CD4-positive, alpha-beta T cell treated with Interleukin-4 for 4 hours (primary cell): ENCODE results near the gene PTPRN2.
"Not testable (repeated sequence)": the region's sequence is repeated elsewhere in the genome, so short reads cannot be mapped to it uniquely, and the experiment has no call there.

ENCODE experiments used
- DNase-seq: peaks from one replicate; pipeline ENCODE4 v3.0.0-alpha.2; 2020

Gene PTPRN2

GRCh38 chr7:158458716-158459282 lies 128.8 kb downstream of the PTPRN2 start:
- no peak for DNase-seq

DNA sequence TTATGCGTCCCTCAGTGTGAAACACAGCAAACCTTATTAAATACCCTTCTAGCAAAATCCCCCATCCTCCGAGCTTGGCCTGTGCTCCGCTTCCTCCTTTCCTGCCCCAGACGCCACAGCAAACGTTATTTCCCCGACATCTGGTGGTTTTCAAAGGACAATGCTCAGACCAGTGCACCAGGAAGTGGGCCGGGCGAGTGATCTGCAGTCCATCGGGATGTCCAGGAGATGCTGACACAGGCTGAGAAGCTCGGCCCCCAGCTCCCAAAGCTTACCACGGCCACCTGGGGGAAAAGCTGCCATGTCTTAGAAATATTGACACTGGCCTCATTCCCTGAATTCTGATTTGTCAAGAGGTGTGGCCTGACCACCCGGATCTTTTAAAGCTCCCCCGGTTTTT lies 129.5 kb downstream of the PTPRN2 start:
- no peak for DNase-seq

DNA sequence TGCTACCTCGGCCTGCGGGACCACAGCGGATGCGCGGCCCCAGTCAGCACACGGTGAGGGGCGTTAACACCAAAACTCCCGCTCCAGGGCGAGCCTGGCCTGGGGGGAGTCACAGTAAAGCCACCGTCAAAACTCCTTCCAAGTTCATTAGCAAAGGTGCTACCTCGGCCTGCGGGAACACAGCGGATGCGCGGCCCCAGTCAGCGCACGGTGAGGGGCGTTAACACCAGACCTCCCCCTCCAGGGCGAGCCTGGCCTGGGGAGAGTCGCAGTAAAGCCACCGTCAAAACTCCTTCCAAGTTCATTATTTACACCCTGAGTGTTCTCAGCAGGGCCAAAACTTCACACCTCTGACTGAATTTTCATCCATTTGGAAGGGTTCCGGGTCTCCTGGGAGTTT lies 130.0 kb downstream of the PTPRN2 start:
- not testable (repeated sequence) for DNase-seq

DNA sequence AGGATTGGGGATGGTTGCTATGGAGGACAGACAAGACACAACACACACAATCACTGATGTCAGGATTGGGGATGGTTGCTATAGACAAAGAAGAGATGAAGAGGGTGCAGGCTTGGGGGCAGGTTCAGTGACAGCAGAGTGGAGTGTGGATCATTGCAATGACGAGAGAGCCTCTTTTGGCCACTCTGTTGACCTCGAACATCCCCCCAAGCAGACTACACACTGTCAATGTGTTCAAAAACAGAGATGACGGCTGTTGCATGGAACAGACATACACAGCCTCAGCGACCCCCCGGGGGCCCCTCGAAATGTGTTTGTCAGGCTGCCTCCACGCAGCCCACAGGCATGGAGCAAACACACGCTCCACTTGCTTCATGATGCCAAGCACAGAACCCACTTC lies 133.0 kb downstream of the PTPRN2 start:
- no peak for DNase-seq

DNA sequence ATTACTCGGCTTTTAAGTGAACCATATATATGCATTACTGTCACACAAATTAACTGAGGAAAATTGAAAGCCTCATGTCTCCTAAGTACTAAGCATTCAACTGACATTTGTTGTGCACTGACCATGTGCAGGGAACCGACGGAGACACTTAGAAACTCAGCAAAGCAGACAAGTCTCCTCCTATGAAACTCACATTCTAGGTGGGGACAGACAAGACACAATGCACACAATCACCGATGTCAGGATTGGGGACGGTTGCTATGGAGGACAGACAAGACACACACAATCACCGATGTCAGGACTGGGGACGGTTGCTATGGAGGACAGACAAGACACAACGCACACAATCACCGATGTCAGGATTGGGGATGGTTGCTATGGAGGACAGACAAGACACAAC lies 134.0 kb downstream of the PTPRN2 start:
- DNase-seq, result no peak

- DNase-seq, result no peak
Observed at GRCh38 chr7:158452331-158452730, 135.3 kb downstream of the PTPRN2 start.

DNA sequence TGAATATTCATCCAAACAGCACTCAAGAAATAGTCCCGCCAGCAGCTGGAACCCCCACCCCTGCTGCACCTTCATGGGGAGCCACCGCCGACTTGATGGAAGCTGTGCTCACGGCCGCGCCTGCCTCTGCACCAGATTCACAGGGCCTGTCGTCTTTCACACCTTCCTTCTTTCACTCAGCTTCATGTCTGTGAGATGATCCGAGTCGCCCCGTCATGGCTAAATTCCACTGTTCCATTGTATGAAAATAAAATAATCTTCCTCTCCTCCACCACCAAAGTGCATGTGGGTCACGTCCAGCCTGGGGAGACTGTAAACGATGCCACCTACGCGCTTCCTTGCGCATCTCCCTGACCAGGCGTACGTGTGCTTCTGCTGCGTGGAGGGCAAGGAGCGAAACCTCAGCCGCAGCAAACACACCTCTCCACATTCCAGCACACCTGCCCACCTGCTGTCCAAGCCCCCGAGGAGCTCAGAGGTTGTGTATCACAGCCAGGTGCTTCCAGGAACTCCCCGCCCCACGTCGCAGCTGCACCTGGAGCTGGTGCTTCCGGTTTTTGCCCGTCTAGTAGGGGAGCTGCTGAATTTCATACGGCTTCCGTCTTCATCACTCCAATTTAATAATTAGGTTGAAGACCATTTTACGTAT lies 137.0 kb downstream of the PTPRN2 start:
- DNase-seq, result no peak

DNA sequence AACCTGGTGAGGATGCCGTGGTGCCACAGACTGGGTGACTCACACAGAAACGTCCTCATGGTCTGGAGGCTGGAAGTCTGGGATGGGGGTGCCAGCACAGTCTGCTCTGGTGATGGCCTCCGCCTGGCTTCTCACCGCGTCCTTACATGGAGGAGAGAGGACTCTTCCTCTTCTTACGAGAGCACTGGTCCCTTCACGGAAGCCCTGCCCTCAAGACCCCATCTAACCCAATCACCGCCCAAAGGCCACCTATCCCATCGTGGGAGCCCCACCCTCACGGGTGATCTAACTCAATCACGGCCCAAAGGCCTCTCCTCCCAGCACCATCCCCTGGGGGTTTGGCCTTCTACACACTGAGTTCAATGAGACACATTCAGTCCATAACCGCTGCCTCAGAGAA lies 137.7 kb downstream of the PTPRN2 start:
- no peak for DNase-seq

- no peak for DNase-seq
Observed at GRCh38 chr7:158449266-158449665, 138.4 kb downstream of the PTPRN2 start.

DNA sequence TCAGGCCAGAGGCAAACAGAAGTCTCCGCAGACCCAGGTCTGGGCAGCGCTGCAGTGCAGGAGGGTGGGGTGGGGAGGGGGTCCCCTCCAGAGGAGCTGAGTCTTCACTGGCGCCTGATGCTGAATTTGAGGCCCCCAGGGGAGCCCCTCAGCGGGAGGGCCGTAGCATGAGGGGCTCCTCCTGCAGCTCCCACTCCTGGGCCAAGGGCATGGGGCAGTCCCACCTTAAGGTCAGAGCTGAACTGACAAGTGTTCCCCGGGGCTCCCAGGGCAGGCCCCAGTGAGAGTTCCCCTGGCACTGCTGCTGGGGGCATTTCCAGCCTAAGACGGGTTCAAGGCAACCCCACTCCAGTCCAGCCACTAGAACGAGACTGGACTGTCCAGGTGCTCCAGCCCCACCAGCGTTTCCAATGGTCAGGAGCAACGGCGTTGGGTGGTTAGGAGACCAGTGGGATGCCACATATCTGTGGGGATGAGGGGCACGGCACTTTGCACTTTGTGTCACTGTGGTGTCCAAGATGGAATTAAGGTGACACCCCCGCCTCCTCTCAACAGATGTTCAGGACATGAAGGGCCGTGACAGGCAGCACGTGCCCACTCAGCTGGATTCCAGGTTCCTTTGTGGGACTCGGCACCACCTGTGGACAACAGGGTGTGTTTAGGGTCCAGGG lies 139.1 kb downstream of the PTPRN2 start:
- DNase-seq, result no peak

DNA sequence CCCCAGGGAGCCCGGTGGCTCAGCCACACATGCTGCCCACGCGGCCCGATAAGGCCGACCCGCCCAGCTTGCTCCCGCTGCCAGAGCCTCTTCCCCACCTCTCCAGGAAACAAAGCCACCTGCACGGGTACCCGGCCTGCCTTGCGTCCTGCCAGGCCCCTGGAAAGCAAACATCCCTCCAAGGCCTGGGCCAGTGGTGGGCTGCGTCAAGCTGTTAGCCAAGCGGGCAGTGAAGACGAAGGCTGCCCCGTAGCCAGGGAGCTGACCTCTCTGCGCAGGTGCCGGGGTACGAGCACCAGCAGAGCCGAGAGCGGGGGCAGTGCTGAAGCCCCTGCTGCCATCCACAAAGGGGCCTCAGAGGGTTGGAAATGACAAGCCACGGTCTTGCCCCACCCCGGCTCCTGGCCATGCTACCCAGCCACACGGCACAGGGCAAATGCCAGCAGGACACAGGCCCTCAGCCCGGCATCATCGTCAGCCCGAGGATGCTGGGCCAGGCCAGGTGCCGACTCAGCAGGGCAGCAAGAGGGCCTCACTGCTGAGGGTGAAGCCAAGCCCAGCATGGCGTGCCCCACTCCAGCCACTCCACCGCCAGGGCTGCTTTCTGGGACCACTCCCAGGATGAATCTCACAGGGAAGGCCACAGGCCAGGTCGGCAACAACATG lies 140.0 kb downstream of the PTPRN2 start:
- DNase-seq, result no peak

GRCh38 chr7:158447151-158447505 lies 140.5 kb downstream of the PTPRN2 start:
- DNase-seq, result no peak

- no peak for DNase-seq
Observed at GRCh38 chr7:158446706-158447105, 140.9 kb downstream of the PTPRN2 start.

DNA sequence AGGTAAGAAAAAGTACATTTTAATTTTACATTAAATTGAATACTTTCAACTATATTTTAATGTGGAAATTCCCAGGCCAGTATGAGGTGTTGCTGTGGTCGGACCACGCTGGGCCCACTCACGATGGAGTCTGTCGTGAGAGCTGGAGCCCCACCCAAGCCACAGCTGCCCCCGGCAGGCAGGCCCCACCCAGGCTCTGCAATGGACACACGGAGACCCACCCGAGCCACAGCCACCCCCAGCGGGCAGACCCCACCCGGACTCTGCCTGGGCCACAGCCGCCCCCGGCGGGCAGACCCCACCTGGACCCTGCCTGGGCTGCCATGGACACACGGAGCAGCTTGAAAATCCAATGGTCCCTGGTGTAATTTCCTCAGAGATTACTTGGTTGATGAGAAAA lies 141.3 kb downstream of the PTPRN2 start:
- no peak for DNase-seq

DNA sequence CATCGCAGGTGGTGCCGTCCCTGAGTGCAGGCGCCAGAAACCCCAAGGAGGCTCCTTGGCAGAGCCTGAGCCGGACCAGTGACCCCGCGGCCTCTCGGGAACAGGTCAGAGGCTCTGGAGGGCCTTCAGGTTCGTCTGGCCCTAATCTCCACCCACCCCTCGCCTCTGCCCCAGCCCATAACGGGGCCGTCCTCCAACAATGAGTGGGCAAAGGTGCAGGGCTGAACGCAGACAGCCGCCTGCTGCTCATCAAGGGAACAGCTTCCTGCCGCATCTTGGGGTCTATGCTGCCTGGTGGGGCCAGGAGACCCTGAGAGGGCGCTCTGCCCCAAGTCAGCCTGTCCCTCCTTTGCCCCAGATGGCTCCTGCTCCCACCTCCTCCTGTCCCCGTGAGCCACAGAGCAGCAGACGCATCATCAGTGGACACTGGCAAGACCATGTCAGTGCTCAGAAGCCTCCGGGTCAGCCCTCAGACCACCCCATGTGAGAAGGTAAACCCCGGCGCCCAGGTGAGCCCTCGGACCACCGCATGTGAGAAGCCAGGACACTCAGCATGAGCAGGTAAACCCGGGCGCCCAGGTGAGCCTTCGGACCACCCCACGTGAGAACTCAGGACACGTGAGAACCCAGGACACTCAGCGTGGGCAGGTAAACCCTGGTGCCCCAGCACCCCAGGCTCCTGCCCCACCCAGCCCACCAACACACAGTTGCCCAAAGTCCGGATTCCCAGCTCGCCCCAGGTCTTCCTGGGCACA lies 142.0 kb downstream of the PTPRN2 start:
- no peak for DNase-seq

GRCh38 chr7:158444501-158445420 lies 142.9 kb downstream of the PTPRN2 start:
- no peak for DNase-seq

GRCh38 chr7:158443688-158444483 lies 143.7 kb downstream of the PTPRN2 start:
- DNase-seq, result no peak

DNA sequence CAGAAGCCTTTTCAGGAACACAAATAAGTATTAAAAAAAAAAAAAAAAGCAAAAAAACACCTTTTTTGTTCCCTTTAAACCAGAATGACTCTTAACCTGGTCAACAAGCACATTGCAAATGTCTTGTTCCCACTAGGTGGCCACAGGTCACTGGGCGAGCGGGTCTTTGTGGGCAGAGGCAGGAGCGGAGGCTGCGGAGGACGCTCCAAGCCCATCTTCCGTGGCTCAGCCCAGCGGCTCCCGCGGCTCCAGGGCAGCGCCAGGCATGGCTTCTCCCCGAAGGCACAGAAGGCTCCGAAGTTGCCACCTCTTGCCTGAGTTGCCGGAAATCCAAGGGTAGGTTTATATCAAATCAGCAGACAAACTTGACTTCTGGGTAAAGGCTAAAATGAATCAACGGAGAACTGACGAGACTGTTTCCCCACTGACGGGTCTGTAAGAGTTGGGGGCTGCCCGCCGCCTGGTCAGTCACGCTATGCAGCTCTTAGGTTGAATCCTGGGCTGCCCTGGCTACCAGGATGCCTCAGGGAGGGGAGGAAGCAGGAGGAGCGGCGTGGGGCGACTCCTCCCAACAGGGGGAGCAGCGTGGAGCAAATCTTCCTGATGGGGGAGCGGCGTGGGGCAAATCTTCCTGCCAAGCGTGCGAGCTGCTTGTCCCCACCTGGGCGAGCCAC lies 144.5 kb downstream of the PTPRN2 start:
- DNase-seq, result no peak

DNA sequence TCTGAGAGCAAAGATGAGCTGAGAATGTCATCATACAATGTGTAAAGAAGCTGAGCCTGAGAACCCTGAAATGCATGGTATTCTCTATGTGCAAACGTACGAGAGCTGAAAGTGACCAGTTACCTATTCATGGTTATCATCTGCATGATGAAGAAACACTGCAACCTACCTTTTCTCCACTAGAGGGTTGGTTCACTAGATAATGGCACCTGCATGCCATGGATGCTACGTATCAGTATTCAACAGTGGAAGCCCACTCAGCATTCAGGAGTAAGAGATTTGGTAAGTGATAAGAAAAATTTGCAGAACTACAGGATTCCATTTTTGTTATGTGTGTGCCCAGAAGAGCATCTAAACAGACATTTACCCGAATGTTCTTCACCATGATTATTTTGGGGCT lies 145.4 kb downstream of the PTPRN2 start:
- DNase-seq, result no peak

DNA sequence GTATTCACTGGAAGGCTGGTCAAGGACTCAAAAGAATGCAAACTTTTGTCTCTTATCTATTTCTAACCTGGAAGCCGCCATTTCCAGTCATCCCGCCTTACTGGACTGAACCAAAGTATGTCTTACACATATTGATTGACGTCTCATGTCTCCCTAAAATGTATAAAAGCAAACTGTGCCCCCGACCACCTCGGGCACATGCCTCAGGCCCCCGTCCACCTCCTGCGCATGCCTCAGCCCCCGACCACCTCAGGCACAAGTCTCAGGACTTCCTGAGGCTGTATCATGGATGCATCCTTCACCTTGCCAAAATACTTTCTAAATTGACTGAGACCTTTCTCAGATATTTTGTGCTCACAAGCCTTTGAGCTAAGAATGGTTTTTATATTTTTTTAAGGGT lies 148.6 kb downstream of the PTPRN2 start:
- DNase-seq, result no peak
